Activated CD8-positive, alpha-beta memory T cell treated with anti-CD3 and anti-CD28 coated beads for 4 hours (primary cell): ENCODE results near the gene GAGE12J.
"Not testable (repeated sequence)": the region's sequence is repeated elsewhere in the genome, so short reads cannot be mapped to it uniquely, and the experiment has no call there.

Experiments
- DNase-seq, 2 donors: peaks; one replicate each; pipeline ENCODE4 v3.0.0-alpha.2; 2020; ENCODE audit warnings: low read depth in 2 of 2

Gene GAGE12J, protein sequence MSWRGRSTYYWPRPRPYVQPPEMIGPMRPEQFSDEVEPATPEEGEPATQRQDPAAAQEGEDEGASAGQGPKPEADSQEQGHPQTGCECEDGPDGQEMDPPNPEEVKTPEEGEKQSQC

DNA sequence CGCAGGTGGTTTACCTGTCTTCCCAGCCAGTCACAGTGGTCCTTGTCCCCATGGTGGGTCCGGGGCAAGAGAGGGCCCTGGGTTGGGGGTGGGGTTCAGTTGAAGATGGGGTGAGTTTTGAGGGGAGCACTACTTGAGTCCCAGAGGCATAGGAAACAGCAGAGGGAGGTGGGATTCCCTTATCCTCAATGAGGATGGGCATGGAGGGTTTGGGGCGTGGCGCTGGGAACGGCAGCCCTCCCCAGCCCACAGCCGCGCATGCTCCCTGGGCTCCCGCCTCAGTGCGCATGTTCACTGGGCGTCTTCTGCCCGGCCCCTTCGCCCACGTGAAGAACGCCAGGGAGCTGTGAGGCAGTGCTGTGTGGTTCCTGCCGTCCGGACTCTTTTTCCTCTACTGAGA, at the start of gene GAGE12J:
GAGE12J (plus strand) TSS at position 301 of the 400 bp plus-strand sequence. CDS start 1,157 bp downstream, outside the sequence.
- DNase-seq, result not testable (repeated sequence)

DNA sequence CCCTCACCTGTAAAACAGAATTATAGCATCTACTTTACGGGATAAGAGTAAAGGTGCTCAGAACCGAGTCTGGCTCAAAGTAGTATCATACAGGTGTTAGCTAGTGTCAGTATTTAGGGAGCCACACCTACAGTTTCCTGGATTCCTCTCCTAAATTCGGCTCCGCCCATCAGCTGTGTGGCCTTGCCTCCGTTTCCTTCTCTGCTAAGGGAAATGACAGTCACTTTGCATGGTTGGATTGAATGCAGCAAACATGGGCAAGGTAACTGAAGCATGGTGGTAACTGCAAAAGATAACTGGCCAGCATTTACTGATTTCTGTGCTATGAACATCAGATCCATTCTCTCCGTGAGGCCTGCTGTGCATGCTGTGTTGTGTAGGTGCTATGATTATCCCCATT, 49.4 kb upstream of the GAGE12J start:
- no peak for DNase-seq

DNA sequence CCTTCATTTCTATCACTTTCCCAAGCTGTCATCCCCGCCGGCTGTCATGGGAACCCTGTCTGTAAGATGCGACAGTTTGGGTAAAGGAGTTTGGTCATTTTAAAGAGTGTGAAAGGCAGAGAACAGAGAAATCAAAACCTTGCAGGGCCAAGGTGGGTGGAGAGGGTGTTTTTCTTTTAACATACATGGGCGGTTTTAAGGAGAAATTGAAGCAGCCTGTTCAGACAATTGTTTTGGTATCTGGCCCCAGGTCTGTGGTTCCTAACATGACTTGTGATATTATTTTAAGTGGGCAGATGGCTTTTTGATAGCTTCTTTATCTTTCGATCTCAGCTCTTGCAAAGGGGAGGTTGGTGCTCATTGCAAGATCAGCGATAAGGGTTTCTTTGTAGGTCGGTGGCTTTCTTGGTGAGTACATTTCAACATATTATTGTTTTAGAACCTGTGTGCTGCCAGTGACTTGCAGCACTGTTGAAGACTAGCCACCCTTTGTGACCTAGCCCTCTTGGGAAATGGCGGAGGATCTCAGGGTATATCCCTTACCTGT, 48.6 kb upstream of the GAGE12J start:
- no peak for DNase-seq

DNA sequence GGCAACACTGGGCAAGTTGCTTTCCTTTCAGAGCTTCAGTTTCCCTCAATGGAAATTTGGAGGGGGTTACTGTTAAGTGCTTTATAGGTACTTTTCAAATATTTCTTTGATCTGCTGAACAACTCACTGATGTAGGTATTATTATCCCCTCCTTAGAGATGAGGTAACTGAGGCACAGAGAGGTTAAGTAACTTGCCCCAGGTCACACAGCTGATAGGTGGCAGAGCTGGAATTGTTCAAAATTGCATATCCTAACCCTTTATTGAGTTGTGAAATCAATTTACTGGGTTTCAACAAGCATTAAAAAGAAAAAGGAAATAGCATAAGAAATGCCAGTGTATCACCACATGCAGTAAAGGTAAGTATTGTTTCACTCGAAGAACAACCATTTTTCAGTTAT, 45.6 kb upstream of the GAGE12J start:
- DNase-seq, result no peak

GRCh38 chrX:49276671-49277534, 44.9 kb upstream of the GAGE12J start:
- DNase-seq, result no peak

DNA sequence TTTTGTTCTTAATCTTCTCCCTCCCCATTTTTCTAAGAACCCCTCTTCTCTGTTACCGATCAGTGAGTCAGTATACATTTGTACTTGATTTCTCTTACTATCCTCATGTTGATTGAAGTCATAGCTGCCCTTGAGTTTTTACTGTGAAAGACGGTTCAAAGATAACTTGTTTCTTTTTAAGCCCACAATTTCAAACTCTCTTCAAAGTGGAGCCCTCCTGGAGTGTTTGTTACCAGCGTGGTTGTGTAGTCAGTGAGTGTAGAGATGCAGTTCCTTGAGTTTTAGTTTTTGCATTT, 44.4 kb upstream of the GAGE12J start:
- no peak for DNase-seq

DNA sequence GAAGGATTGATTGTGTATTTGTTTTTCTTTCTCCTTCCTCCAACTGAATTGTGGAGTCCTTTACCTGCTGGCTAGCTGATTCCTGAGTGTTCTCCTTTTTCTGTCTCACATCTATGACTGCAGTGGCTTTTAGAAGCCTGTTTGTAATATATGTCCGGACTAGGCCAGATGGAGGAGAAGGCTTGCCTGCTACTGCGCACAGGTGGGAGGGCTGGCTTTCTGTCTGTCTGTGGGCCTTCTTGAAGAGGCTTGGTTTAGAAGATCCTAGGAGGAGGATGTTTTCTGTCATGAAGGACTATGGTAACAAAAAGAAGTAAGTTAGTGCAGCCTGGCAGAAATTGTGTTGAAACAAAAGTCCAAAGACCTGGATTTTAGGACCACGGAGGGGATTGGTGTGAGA, 43.8 kb upstream of the GAGE12J start:
- no peak for DNase-seq

- DNase-seq, result no peak
Observed at GRCh38 chrX:49282647-49283011, 39.2 kb upstream of the GAGE12J start.

DNA sequence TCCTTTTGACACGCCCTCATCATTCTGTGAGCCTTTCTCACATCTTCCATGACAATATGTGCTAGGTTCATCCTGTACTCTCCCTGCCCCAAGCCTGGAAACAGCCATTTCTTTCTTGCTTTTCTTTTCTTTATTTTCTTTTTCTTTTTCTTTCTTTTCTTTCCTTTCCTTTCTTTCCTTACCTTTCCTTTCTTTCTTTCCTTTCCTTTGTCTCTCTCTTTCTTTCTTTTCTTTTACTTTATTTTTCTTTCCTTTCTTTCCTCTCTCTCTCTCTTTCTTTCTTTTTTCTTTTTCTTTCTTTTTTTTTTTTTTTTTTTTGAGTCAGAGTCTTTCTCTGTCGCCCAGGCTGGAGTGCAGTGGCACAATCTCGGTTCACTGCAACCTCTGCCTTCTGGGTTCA, 37.6 kb upstream of the GAGE12J start:
- no peak for DNase-seq

- no peak for DNase-seq
Observed at GRCh38 chrX:49286136-49286535, 35.7 kb upstream of the GAGE12J start.

DNA sequence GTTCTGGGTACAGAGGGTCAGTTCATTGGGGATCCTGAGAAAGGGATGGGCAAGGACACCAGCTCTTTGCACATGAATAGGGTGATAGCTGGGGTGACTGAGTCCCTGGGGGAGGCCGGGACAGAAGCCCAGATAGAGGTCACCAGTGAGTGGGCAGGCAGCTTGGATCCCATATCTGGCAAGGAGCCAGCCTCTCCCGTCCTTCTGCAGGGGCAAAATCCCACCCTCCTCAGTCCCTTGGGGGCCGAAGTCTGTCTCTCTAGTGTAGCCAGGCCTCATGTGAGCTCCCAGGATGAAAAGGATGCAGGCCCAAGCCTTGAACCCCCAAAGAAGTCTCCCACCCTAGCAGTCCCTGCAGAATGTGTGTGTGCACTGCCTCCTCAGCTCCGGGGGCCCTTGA, 35.3 kb upstream of the GAGE12J start:
- no peak for DNase-seq

- no peak for DNase-seq
Observed at GRCh38 chrX:49287665-49288064, 34.2 kb upstream of the GAGE12J start.

DNA sequence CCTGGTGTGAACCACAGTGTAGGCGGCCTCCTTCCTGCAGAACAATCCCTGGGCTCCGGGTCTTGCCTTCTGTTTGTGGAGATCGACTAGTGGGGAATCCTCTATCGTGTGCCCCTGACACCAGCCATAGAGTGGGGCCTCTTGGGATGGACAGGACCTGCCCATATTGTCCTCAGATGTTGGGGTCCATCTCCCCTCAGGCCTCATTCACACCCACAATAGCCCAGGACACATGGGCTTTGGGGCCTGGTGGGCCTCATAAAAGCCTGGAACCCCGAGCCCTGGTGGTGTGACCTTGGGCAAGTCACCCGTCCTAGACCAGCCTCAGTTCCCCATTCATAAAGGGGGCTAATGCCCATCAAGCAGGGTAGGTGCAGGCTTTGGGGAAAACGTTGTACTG, 31.6 kb upstream of the GAGE12J start:
- no peak for DNase-seq

DNA sequence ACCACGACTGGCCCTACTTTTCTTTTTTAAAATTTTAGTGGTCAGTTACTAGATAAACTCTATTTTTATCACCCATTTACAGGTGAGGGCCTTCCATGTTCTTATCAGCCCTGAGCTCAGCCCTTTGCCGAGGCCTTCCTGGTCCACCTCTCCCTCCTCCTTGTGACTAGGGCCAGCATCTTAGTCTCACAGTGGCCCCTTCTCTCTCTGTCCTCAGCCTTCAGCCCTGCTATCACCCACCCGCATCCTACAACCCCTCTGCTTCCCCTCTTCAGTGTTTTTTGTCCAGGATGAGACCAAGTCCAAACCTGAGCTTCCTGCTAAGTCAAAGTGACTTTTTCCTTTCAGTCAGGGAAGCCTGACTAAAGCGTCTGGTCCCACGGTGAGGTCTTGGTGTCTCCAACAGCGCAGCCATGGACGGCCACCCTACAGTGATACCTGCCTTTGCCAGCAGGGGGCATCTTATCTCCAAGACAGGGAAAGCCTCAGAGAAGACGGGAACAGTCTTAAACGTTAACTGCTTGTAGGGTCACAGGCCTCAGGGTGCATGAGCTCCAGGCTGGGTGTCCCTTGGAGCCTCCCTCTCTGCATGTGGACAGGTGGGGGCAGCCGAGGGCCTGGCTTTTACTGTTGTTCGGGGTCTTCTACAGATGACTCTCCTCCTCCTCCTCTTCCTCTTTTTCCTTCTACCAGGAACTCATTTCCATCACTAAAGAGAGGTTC, 30.1 kb upstream of the GAGE12J start:
- DNase-seq, result no peak

DNA sequence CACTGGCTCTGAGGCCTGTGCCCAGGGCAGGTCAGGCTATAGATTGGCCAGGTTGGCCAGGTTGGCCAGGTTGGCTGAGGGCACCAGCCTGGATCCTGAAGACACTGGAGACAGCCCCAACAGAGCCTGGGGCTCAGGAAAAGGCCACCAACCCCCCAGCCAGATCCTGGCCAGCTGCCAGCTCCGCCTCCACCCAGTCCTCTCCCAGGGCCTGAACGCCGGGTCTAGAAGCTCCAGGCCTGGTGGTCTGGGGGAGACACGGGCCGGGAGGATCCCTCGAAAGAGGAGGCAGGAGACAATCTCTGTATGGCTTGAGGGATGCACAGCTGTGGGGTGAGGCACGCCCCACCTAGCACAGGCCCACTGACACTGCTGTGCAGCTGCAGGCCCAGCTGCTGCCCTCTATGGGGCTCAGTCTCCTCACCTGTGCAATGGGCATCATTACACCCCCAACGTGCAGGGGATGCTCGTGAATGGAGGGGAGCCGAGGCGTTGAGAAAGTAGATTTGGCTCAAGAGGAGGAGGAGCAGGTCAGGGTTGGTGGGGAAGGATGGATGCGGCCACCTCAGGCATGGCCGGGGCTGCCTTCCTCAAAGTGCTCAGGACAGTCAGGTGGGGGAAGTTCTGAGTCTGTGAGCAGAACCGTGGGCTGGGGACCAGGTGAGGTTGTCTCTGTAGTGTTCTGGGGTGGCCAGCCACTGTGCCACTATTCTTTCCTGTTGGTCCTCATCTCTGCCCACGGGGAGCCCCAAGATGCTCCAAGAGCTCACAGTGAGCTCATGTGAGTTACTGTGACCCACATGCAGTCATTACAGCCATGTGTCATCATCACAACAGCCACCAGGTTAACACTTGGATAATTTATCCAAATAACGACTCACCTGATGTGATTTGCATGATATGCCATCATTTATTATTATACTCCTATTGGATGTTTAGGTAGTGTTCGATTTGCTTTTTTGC, 29.2 kb upstream of the GAGE12J start:
- DNase-seq, result no peak

GRCh38 chrX:49299293-49299692, 22.5 kb upstream of the GAGE12J start:
- DNase-seq, result not testable (repeated sequence)

DNA sequence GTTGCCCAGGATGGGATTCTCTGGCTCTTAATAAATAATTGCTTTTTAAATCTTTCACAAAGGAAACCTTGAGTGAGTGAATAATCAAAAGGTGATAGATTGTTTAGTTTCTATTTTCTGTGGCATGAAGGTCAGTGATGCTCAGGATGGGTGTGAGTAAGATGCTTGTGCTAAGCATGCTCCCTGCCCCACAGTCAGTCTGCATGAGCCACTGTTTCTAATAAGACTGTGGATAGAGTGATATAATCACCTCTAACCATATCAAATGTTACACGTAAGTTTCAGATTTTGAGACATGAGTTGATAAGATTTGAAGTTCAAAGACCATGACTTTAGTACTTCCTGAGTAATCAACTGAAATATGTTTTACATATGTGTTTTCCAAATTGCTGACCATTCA, 21.1 kb upstream of the GAGE12J start:
- DNase-seq, result no peak

GRCh38 chrX:49303346-49303745, 18.5 kb upstream of the GAGE12J start, which contains the start of gene GAGE10:
Gene GAGE10, plus strand, starts transcription at chrX:49303646. Its CDS starts 1,214 bp downstream, at chrX:49304860.
- no peak for DNase-seq

DNA sequence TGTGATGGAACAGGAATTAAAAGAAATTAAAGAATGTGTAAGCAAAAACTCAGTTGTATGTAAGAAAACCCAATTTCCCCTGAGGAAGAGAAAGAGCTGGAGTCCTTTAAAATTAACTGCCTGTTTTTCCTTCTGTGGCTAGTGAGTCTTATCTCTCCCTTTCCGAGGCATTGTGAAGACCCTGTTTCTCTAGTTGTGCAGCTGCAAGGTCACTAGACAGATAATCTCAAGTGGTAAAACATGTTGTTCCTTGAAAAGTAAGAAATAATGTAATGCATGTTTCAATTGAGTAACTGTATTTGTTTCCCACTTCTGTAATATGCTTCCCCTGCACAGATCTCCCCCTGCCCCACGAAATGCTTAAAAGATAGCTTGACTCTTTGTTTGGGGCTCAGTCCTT, 14.1 kb upstream of the GAGE12J start:
- DNase-seq, result not testable (repeated sequence)

GRCh38 chrX:49308604-49309269, 13.1 kb upstream of the GAGE12J start:
- peak in 1 of 2 donors; percentile 9 for DNase-seq

DNA sequence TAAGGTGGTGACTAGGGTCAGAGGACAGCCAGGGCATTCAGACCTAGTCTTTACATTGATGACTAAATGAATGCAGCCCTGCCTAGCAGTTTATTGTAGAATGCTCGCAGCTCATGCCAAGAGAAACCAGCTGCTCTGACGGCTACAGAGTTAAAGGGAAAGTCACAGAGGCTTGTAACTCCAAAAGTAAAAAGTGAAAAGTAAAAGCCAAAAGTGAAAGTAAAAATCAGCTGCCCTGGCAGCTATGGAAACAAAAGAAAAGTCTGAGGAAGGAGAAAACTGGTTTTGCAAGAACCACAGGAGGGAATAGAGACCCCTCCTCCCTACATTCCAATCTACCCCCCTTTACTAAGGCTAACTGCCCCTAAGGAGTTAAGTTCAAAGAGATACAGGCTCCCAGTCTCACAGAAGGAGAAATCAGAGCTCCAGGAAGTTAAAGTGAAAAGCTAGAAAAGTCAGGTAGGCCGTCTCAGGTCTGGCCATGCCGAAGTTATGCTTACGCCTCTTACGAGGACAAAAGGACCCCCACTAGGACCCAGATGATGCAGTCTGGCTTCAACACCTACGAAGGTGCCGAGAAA, 12.3 kb upstream of the GAGE12J start:
- no peak for DNase-seq
